Measurements from ENCODE around the gene TSPAN9. TPM values are rescaled to one million over a fixed set of nuclear protein-coding genes. Genes with fewer than 3 reads are reported as not detected.

TSPAN9 gene
- total RNA-seq, 6 donors from 2014 or later: 25.2 to 62.9 (median 44.2) TPM

DNA sequence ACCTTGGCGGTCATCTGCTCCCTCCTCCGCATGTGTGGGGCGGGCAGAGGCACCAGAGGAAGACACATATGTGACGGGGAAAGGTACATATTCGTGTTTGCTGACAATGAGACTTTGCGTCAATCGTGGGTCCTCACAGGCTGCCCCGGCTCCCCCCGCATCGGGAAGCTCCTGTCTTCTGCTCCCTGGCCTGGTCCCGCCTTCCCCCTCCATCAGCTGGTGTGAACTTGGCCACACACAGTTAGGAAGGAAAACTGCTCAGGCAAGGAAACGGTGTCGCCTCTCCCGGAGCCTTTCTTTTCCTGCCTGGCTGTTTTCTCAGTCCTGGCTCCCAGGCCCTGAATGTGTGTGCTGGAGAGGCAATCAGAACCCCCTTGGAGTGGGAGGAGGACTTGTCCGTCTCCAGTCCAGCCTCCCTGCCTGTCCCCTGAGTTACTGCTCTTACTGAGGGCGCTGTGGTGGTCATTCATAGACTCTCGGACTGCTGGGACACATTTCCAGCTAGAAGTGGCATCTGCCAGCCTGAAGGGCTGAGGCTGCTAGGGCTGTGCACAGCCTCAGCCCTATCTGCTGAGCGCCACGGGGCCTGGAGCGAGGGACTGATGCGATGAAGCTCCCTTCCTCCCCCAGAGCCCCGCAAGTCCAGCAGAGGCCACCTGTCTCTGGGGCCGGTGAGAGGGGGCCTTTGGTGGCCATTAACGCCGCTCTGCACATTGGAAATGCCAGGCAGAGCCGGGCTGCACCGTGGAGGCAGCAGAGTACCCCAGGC is 44.2 kb upstream of the TSPAN9 start:
- Histone ChIP-seq H3K27me3 (no peaks in the 10 kb centered on the region), H3K36me3 (peaks cover 0 to 46% (median 8%) of the 10 kb centered on the region in 4 donors), H3K4me3 (no peak overlapping the region), H3K27ac (peak overlapping the region in 2 of 4 donors; percentile 57 to 67), H3K9me3 (no peaks in the 10 kb centered on the region), H3K4me1 (peaks cover 3 to 14% (median 8%) of the 10 kb centered on the region in 4 donors)
- TF ChIP-seq, protein P1, sequence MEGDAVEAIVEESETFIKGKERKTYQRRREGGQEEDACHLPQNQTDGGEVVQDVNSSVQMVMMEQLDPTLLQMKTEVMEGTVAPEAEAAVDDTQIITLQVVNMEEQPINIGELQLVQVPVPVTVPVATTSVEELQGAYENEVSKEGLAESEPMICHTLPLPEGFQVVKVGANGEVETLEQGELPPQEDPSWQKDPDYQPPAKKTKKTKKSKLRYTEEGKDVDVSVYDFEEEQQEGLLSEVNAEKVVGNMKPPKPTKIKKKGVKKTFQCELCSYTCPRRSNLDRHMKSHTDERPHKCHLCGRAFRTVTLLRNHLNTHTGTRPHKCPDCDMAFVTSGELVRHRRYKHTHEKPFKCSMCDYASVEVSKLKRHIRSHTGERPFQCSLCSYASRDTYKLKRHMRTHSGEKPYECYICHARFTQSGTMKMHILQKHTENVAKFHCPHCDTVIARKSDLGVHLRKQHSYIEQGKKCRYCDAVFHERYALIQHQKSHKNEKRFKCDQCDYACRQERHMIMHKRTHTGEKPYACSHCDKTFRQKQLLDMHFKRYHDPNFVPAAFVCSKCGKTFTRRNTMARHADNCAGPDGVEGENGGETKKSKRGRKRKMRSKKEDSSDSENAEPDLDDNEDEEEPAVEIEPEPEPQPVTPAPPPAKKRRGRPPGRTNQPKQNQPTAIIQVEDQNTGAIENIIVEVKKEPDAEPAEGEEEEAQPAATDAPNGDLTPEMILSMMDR (IDR thresholded peaks at IDR 0.05): no peak
- TF ChIP-seq EP300 (IDR thresholded peaks at IDR 0.05): no peak
- TF ChIP-seq POLR2AphosphoS5 (IDR thresholded peaks at IDR 0.05): no peak
- TF ChIP-seq POLR2A (IDR thresholded peaks at IDR 0.05): no peak
- DNase-seq: peak in 1 of 2 donors; percentile 61
- 74% methylated on average over 24 of the region's 27 CpGs; no CpG with 5 or more reads in 1 of the 2 donors for WGBS, 2 donors
- no peak for ATAC-seq (ENCODE audit: low FRiP score in 2 of 2)

GRCh38 chr12:3033539-3033867 is 43.7 kb upstream of the TSPAN9 start:
- no peaks in the 10 kb centered on the region for H3K9me3 ChIP-seq
- no peak for TF ChIP-seq EP300 (IDR thresholded peaks at IDR 0.05)
- no peak for TF ChIP-seq POLR2A (IDR thresholded peaks at IDR 0.05)
- no peak for TF ChIP-seq POLR2AphosphoS5 (IDR thresholded peaks at IDR 0.05)
- TF ChIP-seq, protein P1 (IDR thresholded peaks at IDR 0.05): no peak
- H3K36me3 ChIP-seq: peaks cover 0 to 50% (median 13%) of the 10 kb centered on the region in 4 donors
- H3K4me1 ChIP-seq: peaks cover 3 to 14% (median 8%) of the 10 kb centered on the region in 4 donors
- no peaks in the 10 kb centered on the region for H3K27me3 ChIP-seq
- DNase-seq: no peak
- H3K4me3 ChIP-seq: no peak overlapping the region
- ATAC-seq (ENCODE audit: low FRiP score in 2 of 2): no peak
- 84 to 89% methylated on average over 8 of the region's 8 CpGs for WGBS, 2 donors
- H3K27ac ChIP-seq: peak overlapping the region in 1 of 4 donors; percentile 67

- Histone ChIP-seq H3K4me1 (peaks cover 3 to 14% (median 8%) of the 10 kb centered on the region in 4 donors), H3K4me3 (no peak overlapping the region), H3K36me3 (peaks cover 3 to 56% (median 15%) of the 10 kb centered on the region in 4 donors), H3K27ac (no peak overlapping the region), H3K27me3 (no peaks in the 10 kb centered on the region), H3K9me3 (no peaks in the 10 kb centered on the region)
- DNase-seq (peak in 1 of 2 donors; percentile 40), ATAC-seq (ENCODE audit: low FRiP score in 2 of 2) (peak in 1 of 2 donors; percentile 58)
- WGBS, 2 donors: 38 to 59% methylated on average over 5 to 10 of the region's 10 CpGs
- no peak for TF ChIP-seq POLR2A (IDR thresholded peaks at IDR 0.05)
- TF ChIP-seq, protein P1 (IDR thresholded peaks at IDR 0.05): peak; percentile 54 to 73 (median 66)
- TF ChIP-seq EP300 (IDR thresholded peaks at IDR 0.05): no peak
Observed at GRCh38 chr12:3034067-3034750, 43.0 kb upstream of the TSPAN9 start.

DNA sequence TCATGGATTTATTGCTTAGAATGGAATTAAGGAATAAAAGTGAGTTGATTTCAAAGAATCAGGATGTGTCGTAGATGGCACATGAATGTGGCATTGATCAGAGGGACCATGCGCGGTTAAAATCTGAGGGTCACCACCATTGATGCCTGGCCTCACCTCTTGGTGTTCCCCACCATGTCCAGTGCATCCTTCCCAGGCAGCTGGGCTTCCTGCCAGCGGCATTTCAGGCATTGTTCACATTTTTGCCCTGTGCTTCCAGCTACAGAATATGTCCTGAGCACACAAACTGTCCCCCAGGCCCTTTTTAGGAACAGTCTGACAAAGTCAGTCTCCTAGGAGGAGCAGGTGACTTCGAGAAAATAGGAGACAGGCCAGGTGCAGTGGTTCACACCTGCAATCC is 42.0 kb upstream of the TSPAN9 start:
- WGBS, 2 donors: 83 to 86% methylated on average over 5 of the region's 5 CpGs

More for the DNA sequence above, 42.0 kb upstream of the TSPAN9 start:
- no peak overlapping the region for H3K27ac ChIP-seq
- peaks cover 3 to 56% (median 23%) of the 10 kb centered on the region in 4 donors for H3K36me3 ChIP-seq
- ATAC-seq (ENCODE audit: low FRiP score in 2 of 2): no peak
- H3K9me3 ChIP-seq: no peaks in the 10 kb centered on the region
- no peak for TF ChIP-seq POLR2A (IDR thresholded peaks at IDR 0.05)
- TF ChIP-seq, protein P1 (IDR thresholded peaks at IDR 0.05): no peak
- TF ChIP-seq EP300 (IDR thresholded peaks at IDR 0.05): no peak
- TF ChIP-seq POLR2AphosphoS5 (IDR thresholded peaks at IDR 0.05): no peak
- H3K4me1 ChIP-seq: peaks cover 3 to 14% (median 8%) of the 10 kb centered on the region in 4 donors
- no peak for DNase-seq
- no peaks in the 10 kb centered on the region for H3K27me3 ChIP-seq
- H3K4me3 ChIP-seq: no peak overlapping the region
